IMR-90 (cell line): ENCODE results near the gene TMC3. TPM values are rescaled to one million over a fixed set of nuclear protein-coding genes. Genes with fewer than 3 reads are reported as not detected.

ENCODE experiments used
- ATAC-seq: fragments of 200-7000 bp; cut with Tn5 transposase; 2 replicates; pipeline ENCODE4 v1.9.1; 2020; ENCODE audit warnings: low read depth, mild to moderate bottlenecking, moderate library complexity
- BruUV-seq: library from RNA; stranded (reverse); fragments of 400-500 nt; replicated peaks from 2 replicates; lab custom pipeline; 2021; lab: Mats Ljungman, UMichigan
- CTCF ChIA-PET: fragments of 300-600 bp; formaldehyde crosslinking; extraction: SDS; loops from one replicate; lab custom pipeline; 2021; ENCODE audit warnings: antibody characterized with exemption; lab: Yijun Ruan, JAX
- POLR2A ChIA-PET: fragments of 300-600 bp; sonication (Branson Sonifier 250); formaldehyde crosslinking; loops from one replicate; lab custom pipeline; 2022; ENCODE audit warnings: antibody characterized with exemption; ENCODE audit not compliant: unreplicated experiment; lab: Charles Lee
- DNase-seq: peaks from one replicate; pipeline ENCODE4 v3.0.0; 2013
- H2AFZ ChIP-seq: replicated peaks from 2 replicates; pipeline ENCODE3; 2013; ENCODE audit warnings: low read length, mild to moderate bottlenecking; ENCODE audit not compliant: poor library complexity
- H2AK5ac ChIP-seq: 2 replicates; pipeline ENCODE4 v1.6.1; 2013; ENCODE audit warnings: low read depth, low read length, inconsistent platforms
- H2AK9ac ChIP-seq: replicated peaks from 2 replicates; pipeline ENCODE3; 2013; ENCODE audit warnings: mild to moderate bottlenecking, low read depth, low read length, moderate library complexity; ENCODE audit not compliant: poor library complexity
- H2BK120ac ChIP-seq: 2 replicates; pipeline ENCODE4 v1.6.1; 2013; ENCODE audit warnings: low read depth, low read length, inconsistent platforms
- H2BK15ac ChIP-seq: 3 replicates; pipeline ENCODE4 v1.6.1; 2013; ENCODE audit warnings: low read depth, low read length, inconsistent platforms
- H2BK20ac ChIP-seq: 2 replicates; pipeline ENCODE4 v1.6.1; 2013; ENCODE audit warnings: low read depth, mild to moderate bottlenecking, inconsistent platforms, low read length, moderate library complexity
- H2BK5ac ChIP-seq: 2 replicates; pipeline ENCODE4 v1.6.1; 2013; ENCODE audit warnings: mild to moderate bottlenecking, low read depth, low read length, inconsistent platforms; ENCODE audit not compliant: poor library complexity, severe bottlenecking
- H3K14ac ChIP-seq: replicated peaks from 2 replicates; pipeline ENCODE4 v1.6.1; 2013; ENCODE audit warnings: low read depth, low read length, inconsistent platforms
- H3K18ac ChIP-seq: 2 replicates; pipeline ENCODE4 v1.6.1; 2013; ENCODE audit warnings: low read depth, low read length, control low read depth
- H3K23ac ChIP-seq: 2 replicates; pipeline ENCODE4 v1.6.1; 2013; ENCODE audit warnings: low read depth, low read length, inconsistent platforms
- H3K27ac ChIP-seq: 2 replicates; pipeline ENCODE4 v1.5.1; 2013; ENCODE audit warnings: mild to moderate bottlenecking, control low read depth, low read length; ENCODE audit not compliant: insufficient read depth
- H3K27me3 ChIP-seq: 2 replicates; pipeline ENCODE4 v1.6.1; 2013; ENCODE audit warnings: low read length; ENCODE audit not compliant: control insufficient read depth, insufficient read depth
- H3K36me3 ChIP-seq: 2 replicates; pipeline ENCODE4 v1.6.1; 2013; ENCODE audit warnings: low read length, mixed read lengths; ENCODE audit not compliant: control insufficient read depth, insufficient read depth
- H3K4ac ChIP-seq: 2 replicates; pipeline ENCODE4 v1.6.1; 2013; ENCODE audit warnings: low read depth, low read length, inconsistent platforms
- H3K4me1 ChIP-seq: 2 replicates; pipeline ENCODE4 v1.6.1; 2013; ENCODE audit warnings: low read length, mixed read lengths; ENCODE audit not compliant: control insufficient read depth, insufficient read depth
- H3K4me2 ChIP-seq: 2 replicates; pipeline ENCODE4 v1.6.1; 2013; ENCODE audit warnings: low read depth, mild to moderate bottlenecking, control low read depth, low read length, moderate library complexity
- H3K4me3 ChIP-seq: 2 replicates; pipeline ENCODE4 v1.5.1; 2013; ENCODE audit warnings: low read depth, mild to moderate bottlenecking, control low read depth, low read length, moderate library complexity; ENCODE audit not compliant: insufficient read depth
- H3K56ac ChIP-seq: 2 replicates; pipeline ENCODE4 v1.6.1; 2013; ENCODE audit warnings: low read length, inconsistent platforms; ENCODE audit not compliant: insufficient read depth; ENCODE audit errors: extremely low read depth
- H3K79me1 ChIP-seq, 2 experiments: 2 replicates each; pipeline ENCODE4 v1.6.1; 2013; ENCODE audit warnings: low read length in 2 of 2, inconsistent platforms in 1 of 2, low read depth in 1 of 2
- H3K9ac ChIP-seq: 2 replicates; pipeline ENCODE4 v1.6.1; 2013; ENCODE audit warnings: low read depth, low read length, control low read depth
- H3K9me1 ChIP-seq: 2 replicates; pipeline ENCODE4 v1.6.1; 2013; ENCODE audit warnings: low read length, inconsistent platforms; ENCODE audit not compliant: insufficient read depth
- H3K9me3 ChIP-seq: 2 replicates; pipeline ENCODE4 v1.6.1; 2013; ENCODE audit warnings: low read length; ENCODE audit not compliant: control insufficient read depth, insufficient read depth
- H4K20me1 ChIP-seq: 2 replicates; pipeline ENCODE4 v1.6.1; 2013; ENCODE audit warnings: low read length, inconsistent platforms; ENCODE audit not compliant: insufficient read depth
- H4K5ac ChIP-seq: 2 replicates; pipeline ENCODE4 v1.6.1; 2013; ENCODE audit warnings: mild to moderate bottlenecking, low read depth, low read length, control low read depth
- H4K8ac ChIP-seq, 2 experiments: 2 replicates each; pipeline ENCODE4 v1.6.1; 2013; ENCODE audit warnings: low read depth in 2 of 2, low read length in 2 of 2, control low read depth in 1 of 2, inconsistent platforms in 1 of 2
- H4K91ac ChIP-seq: 2 replicates; pipeline ENCODE4 v1.6.1; 2013; ENCODE audit warnings: low read depth, low read length, inconsistent platforms; ENCODE audit not compliant: insufficient read depth
- RAD21 ChIP-seq: IDR thresholded peaks from 2 replicates; pipeline ENCODE4 v1.6.1; 2012; ENCODE audit warnings: low read length, improper control_type of control experiment
- RFX5 ChIP-seq: IDR thresholded peaks from 2 replicates; pipeline ENCODE4 v1.8.0; 2012; ENCODE audit warnings: low read depth, mild to moderate bottlenecking, low read length, moderate library complexity
- WGBS, 2 experiments: methylation state at CpG; one replicate each; pipeline versions ENCODE4 v1.1.5 to v1.1.7; 2013; ENCODE audit warnings: missing lambda C conversion rate in 2 of 2; ENCODE audit not compliant: insufficient read length in 1 of 2; ENCODE audit errors: extremely low coverage in 2 of 2; 5-methylcytosine and 5-hydroxymethylcytosine counted together
- dilution Hi-C: fragments of 300-500 bp; cut with HindIII; formaldehyde crosslinking; loops from one replicate; pipeline ENCODE4 v1.14.3; 2018; ENCODE audit warnings: low sequenced_read_pairs; ENCODE audit not compliant: unreplicated experiment
- in situ Hi-C: fragments of 300-500 bp; cut with MboI; formaldehyde crosslinking; loops from 3 replicates; pipeline ENCODE4 v1.14.3; 2019; ENCODE audit warnings: low sequenced_read_pairs, inconsistent platforms, mixed read lengths
- intact Hi-C: fragments of 100-400 bp; cut with micrococcal nuclease; formaldehyde crosslinking; loops from 2 replicates; pipeline ENCODE4 v1.10.0; 2022
- polyA plus RNA-seq, 3 experiments: library from polyadenylated mRNA; depleted of rRNA; stranded (reverse); fragments of >200 nt; gene quantifications; 2 replicates each; pipeline ENCODE4 v1.2.3, GENCODE V29; 2012; ENCODE audit warnings: low replicate concordance in 1 of 3
- total RNA-seq: library from RNA; depleted of rRNA; stranded (reverse); fragments of >200 nt; gene quantifications from 2 replicates; pipeline ENCODE4 v1.2.3, GENCODE V29; 2012

The TMC3 gene
- total and polyA plus RNA-seq, 2 of the 4 experiments (the other 2 are of a cell fraction), result not detected

- Histone ChIP-seq H3K4me2 (no peak overlapping the region), H3K4me1 (no peaks in the 10 kb centered on the region)
- CTCF ChIA-PET, result no interaction called here
Measured at GRCh38 chr15:81351651-81352050, 22.4 kb downstream of the TMC3 start.

More at GRCh38 chr15:81351651-81352050, 22.4 kb downstream of the TMC3 start:
- no peak overlapping the region for H4K8ac ChIP-seq
- no peaks in the 10 kb centered on the region; the same call in none of the 2 replicates for H3K27me3 ChIP-seq
- no peak overlapping the region for H2AK5ac ChIP-seq
- H3K79me1 ChIP-seq, result no peaks in the 10 kb centered on the region
- no peak overlapping the region for H4K91ac ChIP-seq
- H2BK5ac ChIP-seq, result no peak overlapping the region
- POLR2A ChIA-PET, result no interaction called here
- no peak overlapping the region for H3K27ac ChIP-seq
- no peak overlapping the region for H2BK20ac ChIP-seq
- H2BK15ac ChIP-seq, result no peak overlapping the region
- no TSS peak for BruUV-seq
- H3K4ac ChIP-seq, result no peak overlapping the region
- H3K9me1 ChIP-seq, result no peaks in the 10 kb centered on the region
- H3K36me3 ChIP-seq, result no peaks in the 10 kb centered on the region
- H3K4me3 ChIP-seq, result no peak overlapping the region
- DNase-seq, result no peak
- dilution Hi-C loops, result no loop called here
- no peak overlapping the region for H3K14ac ChIP-seq
- no peak overlapping the region for H2AFZ ChIP-seq
- no peak overlapping the region for H3K56ac ChIP-seq
- no peak overlapping the region for H2AK9ac ChIP-seq
- no peak overlapping the region for H4K5ac ChIP-seq
- intact Hi-C loops, result no loop called here
- 85% methylated on average over 2 of the region's 5 CpGs; no CpG with 5 or more reads in 1 of the 2 experiments for WGBS, 2 experiments
- H2BK120ac ChIP-seq, result no peak overlapping the region
- H3K18ac ChIP-seq, result no peak overlapping the region
- H4K20me1 ChIP-seq, result no peaks in the 10 kb centered on the region
- no peak overlapping the region for H3K23ac ChIP-seq
- H3K9ac ChIP-seq, result no peak overlapping the region
- ATAC-seq, result no peak
- no peak for TF ChIP-seq RAD21
- TF ChIP-seq RFX5, result no peak
- no peaks in the 10 kb centered on the region for H3K9me3 ChIP-seq
- in situ Hi-C loops, result no loop called here
